Measurements from ENCODE around the gene ZC3H7B. TPM values are rescaled to one million over a fixed set of nuclear protein-coding genes. Genes with fewer than 3 reads are reported as not detected.

ZC3H7B gene
- total RNA-seq, 2 donors from 2014 or later = 35.2 to 51.7 TPM

DNA sequence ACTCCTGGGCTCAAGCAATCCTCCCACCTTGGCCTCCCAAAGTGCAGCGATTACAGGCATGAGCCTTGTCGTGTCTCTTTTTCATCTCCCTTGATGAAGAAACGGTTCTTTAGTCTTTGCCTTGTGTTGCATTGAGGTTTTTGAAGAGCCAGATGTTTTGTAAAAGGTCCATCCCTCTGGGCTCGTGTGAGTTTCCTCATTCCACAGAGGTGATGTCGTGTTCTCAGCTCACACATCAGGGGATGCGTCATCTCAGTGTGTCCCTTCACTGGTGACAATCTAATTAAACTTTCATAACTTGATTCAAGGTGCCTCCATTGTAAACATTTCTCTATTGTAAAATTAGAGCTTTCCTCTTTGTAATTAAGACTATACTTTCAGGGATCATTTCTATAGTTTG, 50.7 kb downstream of the ZC3H7B start:
- intact Hi-C loops (cut with DNase I) = loop anchor here (5.0 kb wide), 1 partner anchor 370 kb away; no protein-coding TSS in a partner anchor
- no peak overlapping the region for H3K27ac ChIP-seq
- peaks cover 8% of the 10 kb centered on the region for H3K36me3 ChIP-seq
- H3K9ac ChIP-seq (ENCODE audit: low read depth in 2 of 2, low read length in 2 of 2) = no peak overlapping the region
- H3K27me3 ChIP-seq = no peaks in the 10 kb centered on the region
- no peak for DNase-seq
- H3K4me3 ChIP-seq = no peak overlapping the region
- TF ChIP-seq, protein P1, sequence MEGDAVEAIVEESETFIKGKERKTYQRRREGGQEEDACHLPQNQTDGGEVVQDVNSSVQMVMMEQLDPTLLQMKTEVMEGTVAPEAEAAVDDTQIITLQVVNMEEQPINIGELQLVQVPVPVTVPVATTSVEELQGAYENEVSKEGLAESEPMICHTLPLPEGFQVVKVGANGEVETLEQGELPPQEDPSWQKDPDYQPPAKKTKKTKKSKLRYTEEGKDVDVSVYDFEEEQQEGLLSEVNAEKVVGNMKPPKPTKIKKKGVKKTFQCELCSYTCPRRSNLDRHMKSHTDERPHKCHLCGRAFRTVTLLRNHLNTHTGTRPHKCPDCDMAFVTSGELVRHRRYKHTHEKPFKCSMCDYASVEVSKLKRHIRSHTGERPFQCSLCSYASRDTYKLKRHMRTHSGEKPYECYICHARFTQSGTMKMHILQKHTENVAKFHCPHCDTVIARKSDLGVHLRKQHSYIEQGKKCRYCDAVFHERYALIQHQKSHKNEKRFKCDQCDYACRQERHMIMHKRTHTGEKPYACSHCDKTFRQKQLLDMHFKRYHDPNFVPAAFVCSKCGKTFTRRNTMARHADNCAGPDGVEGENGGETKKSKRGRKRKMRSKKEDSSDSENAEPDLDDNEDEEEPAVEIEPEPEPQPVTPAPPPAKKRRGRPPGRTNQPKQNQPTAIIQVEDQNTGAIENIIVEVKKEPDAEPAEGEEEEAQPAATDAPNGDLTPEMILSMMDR (IDR thresholded peaks at IDR 0.05) = no peak
- no peaks in the 10 kb centered on the region for H3K4me1 ChIP-seq
- H3K9me3 ChIP-seq = no peaks in the 10 kb centered on the region

DNA sequence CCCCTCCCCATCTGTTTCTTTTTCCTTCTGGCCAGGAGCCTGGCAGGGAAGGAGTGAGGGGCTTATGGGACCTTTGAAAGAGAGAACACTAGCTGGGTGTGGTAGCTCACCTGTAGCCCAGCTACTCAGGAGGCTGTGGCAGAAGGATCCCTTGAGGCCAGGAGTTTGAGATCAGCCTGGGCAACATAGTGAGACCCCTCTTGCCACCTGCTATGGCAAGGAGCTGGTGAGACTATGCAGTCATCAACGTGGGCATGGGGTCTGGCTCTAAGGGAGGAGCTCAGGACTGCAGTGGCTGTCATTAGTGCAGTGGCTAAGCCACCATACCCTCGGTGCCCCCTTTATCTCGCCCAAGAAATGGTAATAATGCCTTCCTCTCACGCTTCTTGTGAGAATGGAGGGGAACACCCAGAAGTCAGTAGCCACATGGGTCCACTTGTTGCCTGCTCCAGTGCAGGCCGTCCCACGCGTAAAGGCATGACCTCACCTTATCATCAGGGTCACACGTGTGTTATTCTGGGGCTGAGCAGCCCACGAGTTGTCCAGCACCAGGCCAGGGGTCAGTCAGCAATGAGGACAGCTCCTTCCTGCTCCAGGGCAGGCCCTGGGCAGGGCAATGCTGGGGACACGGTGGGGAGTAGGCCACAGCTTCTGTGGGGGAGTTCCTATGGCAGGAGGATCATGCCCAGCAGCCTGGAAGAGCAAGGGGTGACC, 52.7 kb downstream of the ZC3H7B start:
- Histone ChIP-seq H3K4me1 (no peaks in the 10 kb centered on the region), H3K27me3 (no peaks in the 10 kb centered on the region), H3K9ac (ENCODE audit: low read depth in 2 of 2, low read length in 2 of 2) (no peak overlapping the region), H3K4me3 (no peak overlapping the region), H3K36me3 (peaks cover 4% of the 10 kb centered on the region), H3K27ac (no peak overlapping the region), H3K9me3 (no peaks in the 10 kb centered on the region)
- intact Hi-C loops (cut with DNase I) = loop anchor here (5.0 kb wide), 1 partner anchor 372 kb away; no protein-coding TSS in a partner anchor
- no peak for DNase-seq
- TF ChIP-seq, protein P1 (IDR thresholded peaks at IDR 0.05) = no peak

DNA sequence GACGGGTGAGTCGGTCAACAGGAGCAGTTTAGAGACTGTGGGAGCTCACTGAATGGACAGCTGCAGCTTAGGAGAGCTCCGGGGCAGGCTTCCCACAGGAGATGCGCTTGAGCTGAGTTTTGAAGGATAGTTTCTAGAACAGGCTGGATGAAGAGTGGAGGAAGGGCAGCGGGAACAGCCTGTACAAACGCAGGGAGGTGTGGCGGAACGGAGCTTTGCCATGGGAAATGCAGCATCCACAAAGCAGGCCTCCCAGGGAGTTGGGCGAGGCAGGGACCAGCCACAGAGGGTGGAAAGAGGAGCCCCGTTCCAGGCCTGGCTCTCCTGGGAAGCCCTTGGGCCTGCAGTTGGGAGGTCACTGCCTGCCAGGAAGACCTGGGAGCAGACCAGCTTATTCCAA, 53.7 kb downstream of the ZC3H7B start:
- no peaks in the 10 kb centered on the region for H3K4me1 ChIP-seq
- H3K9ac ChIP-seq (ENCODE audit: low read depth in 2 of 2, low read length in 2 of 2) = no peak overlapping the region
- intact Hi-C loops (cut with DNase I) = loop anchor here (5.0 kb wide), 1 partner anchor 373 kb away; no protein-coding TSS in a partner anchor
- TF ChIP-seq, protein P1 (IDR thresholded peaks at IDR 0.05) = no peak
- H3K36me3 ChIP-seq = peaks cover 4% of the 10 kb centered on the region
- H3K4me3 ChIP-seq = no peak overlapping the region
- DNase-seq = no peak
- H3K9me3 ChIP-seq = no peaks in the 10 kb centered on the region
- no peak overlapping the region for H3K27ac ChIP-seq
- no peaks in the 10 kb centered on the region for H3K27me3 ChIP-seq

DNA sequence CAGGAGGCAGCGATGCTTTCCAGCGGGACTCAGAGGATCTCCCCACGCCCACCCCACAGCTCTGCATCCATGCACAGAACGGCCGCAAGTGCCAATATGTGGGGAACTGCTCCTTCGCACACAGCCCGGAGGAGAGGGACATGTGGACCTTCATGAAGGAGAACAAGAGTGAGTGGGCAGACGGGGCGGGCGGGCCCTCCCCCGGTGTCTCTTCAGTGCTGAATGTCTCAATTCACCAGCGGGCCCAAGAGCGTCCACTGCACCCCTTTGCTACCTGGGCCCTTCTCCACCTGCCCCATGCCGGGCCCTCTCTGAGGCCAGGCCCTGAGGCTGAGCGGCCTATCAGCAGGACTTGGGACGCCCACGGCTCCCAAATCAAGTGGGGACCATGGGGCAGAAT, 54.6 kb downstream of the ZC3H7B start:
- intact Hi-C loops (cut with DNase I) = no loop called here
- Histone ChIP-seq H3K9me3 (no peaks in the 10 kb centered on the region), H3K4me1 (no peaks in the 10 kb centered on the region), H3K27ac (no peak overlapping the region), H3K36me3 (peaks cover 4% of the 10 kb centered on the region), H3K27me3 (no peaks in the 10 kb centered on the region), H3K4me3 (no peak overlapping the region), H3K9ac (ENCODE audit: low read depth in 2 of 2, low read length in 2 of 2) (no peak overlapping the region)
- DNase-seq = no peak
- TF ChIP-seq, protein P1 (IDR thresholded peaks at IDR 0.05) = no peak

DNA sequence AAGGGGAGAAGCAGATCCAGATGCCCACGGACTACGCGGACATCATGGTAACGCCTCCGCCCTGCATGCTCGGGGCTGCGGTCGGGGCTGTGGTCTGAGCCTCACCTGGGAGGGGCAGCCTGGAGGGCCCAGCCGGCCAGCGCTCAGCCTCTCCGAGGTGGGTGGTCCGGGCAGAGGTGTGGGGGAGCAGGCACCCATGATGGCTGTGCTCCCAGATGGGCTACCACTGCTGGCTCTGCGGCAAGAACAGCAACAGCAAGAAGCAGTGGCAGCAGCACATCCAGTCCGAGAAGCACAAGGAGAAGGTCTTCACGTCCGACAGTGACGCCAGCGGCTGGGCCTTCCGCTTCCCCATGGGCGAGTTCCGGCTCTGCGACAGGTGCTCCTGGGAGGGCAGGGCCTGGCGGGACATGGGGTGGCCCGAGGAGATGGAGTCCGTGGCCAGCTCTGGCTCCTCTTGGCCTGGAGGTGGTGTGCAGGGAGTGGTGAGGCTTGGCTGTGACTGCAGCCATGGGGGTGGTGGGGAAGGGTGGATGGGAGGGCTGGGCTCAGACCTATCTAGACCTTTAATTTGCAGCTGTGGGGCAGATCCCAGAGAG, 55.2 kb downstream of the ZC3H7B start:
- Histone ChIP-seq H3K9ac (ENCODE audit: low read depth in 2 of 2, low read length in 2 of 2) (no peak overlapping the region), H3K4me1 (no peaks in the 10 kb centered on the region), H3K27me3 (no peaks in the 10 kb centered on the region), H3K9me3 (no peaks in the 10 kb centered on the region), H3K4me3 (no peak overlapping the region), H3K36me3 (peaks cover 4% of the 10 kb centered on the region), H3K27ac (no peak overlapping the region)
- DNase-seq = no peak
- intact Hi-C loops (cut with DNase I) = no loop called here
- TF ChIP-seq, protein P1 (IDR thresholded peaks at IDR 0.05) = no peak
